Heart right ventricle (tissue), 16 donors: ENCODE data around the gene VAMP3. TPM values are rescaled to one million over a fixed set of nuclear protein-coding genes. Genes with fewer than 3 reads are reported as not detected.

Source experiments
- ATAC-seq, 8 donors: fragments of 200-7000 bp; cut with Tn5 transposase; one replicate each; pipeline ENCODE4 v1.9.1; 2020; ENCODE audit warnings: mild to moderate bottlenecking in 8 of 8, moderate library complexity in 8 of 8, moderate number of reproducible peaks in 1 of 8
- DNase-seq, 2 donors: peaks; one replicate each; pipeline ENCODE4 v3.0.0-alpha.2; 2020
- H3K27ac ChIP-seq, 10 donors: fragments of 200-600 bp; sonication (generic) in 2 of 10; one replicate each; pipeline versions ENCODE4 v1.5.0 to v1.8.0; 2020 to 2022; ENCODE audit warnings: mild to moderate bottlenecking in 3 of 10
- H3K27me3 ChIP-seq, 7 donors: fragments of 200-600 bp; one replicate each; pipeline ENCODE4 v1.8.0; 2021 to 2022; ENCODE audit warnings: mild to moderate bottlenecking in 2 of 7
- H3K36me3 ChIP-seq, 9 donors: fragments of 200-600 bp; sonication (generic) in 1 of 9; one replicate each; pipeline versions ENCODE4 v1.5.0 to v1.8.0; 2020 to 2022; ENCODE audit warnings: mild to moderate bottlenecking in 2 of 9
- H3K4me1 ChIP-seq, 9 donors: fragments of 200-600 bp; sonication (generic) in 1 of 9; one replicate each; pipeline versions ENCODE4 v1.5.0 to v1.8.0; 2020 to 2022; ENCODE audit warnings: mild to moderate bottlenecking in 4 of 9
- H3K4me3 ChIP-seq, 10 donors: fragments of 200-600 bp; sonication (generic) in 2 of 10; one replicate each; pipeline versions ENCODE4 v1.5.0 to v1.8.0; 2020 to 2022; ENCODE audit warnings: mild to moderate bottlenecking in 7 of 10, moderate library complexity in 2 of 10
- H3K9me3 ChIP-seq, 11 donors: fragments of 200-600 bp in 10 of 11; sonication (generic) in 2 of 11; one replicate each; pipeline versions ENCODE4 v1.5.0 to v1.8.0; 2013 to 2022; ENCODE audit warnings: mild to moderate bottlenecking in 2 of 11, control low read depth in 1 of 11, moderate library complexity in 1 of 11
- WGBS, 2 donors: extraction: QIAGEN DNeasy Blood & Tissue Kit; methylation state at CpG; one replicate each; pipeline ENCODE4 v1.1.7; 2013; ENCODE audit warnings: inconsistent platforms in 1 of 2; 5-methylcytosine and 5-hydroxymethylcytosine counted together
- intact Hi-C, 10 donors: fragments of 100-400 bp; cut with DNase I; formaldehyde crosslinking; loops; one replicate each; pipeline versions ENCODE4 v1.11.1 to v1.14.2; 2022
- polyA plus RNA-seq, 2 donors: library from polyadenylated mRNA; stranded (reverse); fragments of 200-250 nt; gene quantifications; one replicate each; pipeline ENCODE4 v1.2.3, GENCODE V29; 2013
- total RNA-seq, 10 donors: library from RNA; stranded (reverse); fragmentation: NEBNext Ultra II Directional in 3 of 10; extraction: Animal tissue kit (Norgen Biotek cat#: 25700) in 3 of 10; gene quantifications; one replicate each; pipeline versions ENCODE4 v1.2.1 to v1.2.4, GENCODE V29; 2021 to 2023
- TF ChIP-seq, protein P1 (sequence below), 9 donors: fragments of 200-600 bp; sonication (generic) in 2 of 9; IDR thresholded peaks; one replicate each; pipeline versions ENCODE4 v1.5.0 to v1.8.0; 2021 to 2022; ENCODE audit warnings: antibody characterized with exemption in 9 of 9, mild to moderate bottlenecking in 5 of 9, moderate library complexity in 1 of 9
- donor health status: Arrhythmogenic right ventricular cardiomyopathy.
- donor health status: ischemic (EF 13 %, LVEDD 7.1; RV severe dilation, severe dysfunction).
- donor health status: healthy with polysubstance abuse.
- donor health status: DM: no; HTN: yes; CAD: no.
- donor health status: DM: no; HTN: no; CAD: no.
- donor health status: ischemic (EF 25% LVEDD 6.9; RV normal size, moderate dysfunction).
- donor health status: ischemic (EF 25% LVEDD 5.7; RV mildly dilated, moderate dysfunction).
- donor health status: healthy.
- donor health status: DM: yes; HTN: yes; CAD: no.
- donor health status: Ischemic cardiomyopathy.
- donor health status: ischemic (EF 35%, LVEDD 5.7; RV mildly dilated, moderate dysfunction).
- donor health status: nonischemic (EF 11% LVEDD 7.7; RV severe dilation, severe dysfunction).
- donor health status: DM: yes; HTN: yes; CAD: no.
- donor health status: PGD.
- donor health status: ischemic (EF 29% LVEDD 5.4; RV normal size, mild dysfunction).
- donor health status: nonischemic (EF 23%, LVEDD 6.1; RV moderate dilation, normal function).

VAMP3 gene
- total and polyA plus RNA-seq, 12 donors: 48.7 to 88.4 (median 75.2) TPM

- intact Hi-C loops: loop anchor here in 1 of 10 donors (5.0 kb wide), 1 partner anchor 51 kb away; no protein-coding TSS in a partner anchor
Observed at GRCh38 chr1:7733276-7733675, 37.8 kb upstream of the VAMP3 start.

GRCh38 chr1:7738044-7738443 lies 33.1 kb upstream of the VAMP3 start:
- 96 to 97% methylated on average over 6 of the region's 6 CpGs for WGBS, 2 donors
- intact Hi-C loops: loop anchor here in 2 of 10 donors (5.0 kb wide), 2 partner anchors 56 to 66 kb away; no protein-coding TSS in a partner anchor
- ATAC-seq: no peak

More at GRCh38 chr1:7733276-7733675, 37.8 kb upstream of the VAMP3 start:
- WGBS, 2 donors: 74 to 83% methylated on average over 2 of the region's 2 CpGs
- TF ChIP-seq, protein P1, sequence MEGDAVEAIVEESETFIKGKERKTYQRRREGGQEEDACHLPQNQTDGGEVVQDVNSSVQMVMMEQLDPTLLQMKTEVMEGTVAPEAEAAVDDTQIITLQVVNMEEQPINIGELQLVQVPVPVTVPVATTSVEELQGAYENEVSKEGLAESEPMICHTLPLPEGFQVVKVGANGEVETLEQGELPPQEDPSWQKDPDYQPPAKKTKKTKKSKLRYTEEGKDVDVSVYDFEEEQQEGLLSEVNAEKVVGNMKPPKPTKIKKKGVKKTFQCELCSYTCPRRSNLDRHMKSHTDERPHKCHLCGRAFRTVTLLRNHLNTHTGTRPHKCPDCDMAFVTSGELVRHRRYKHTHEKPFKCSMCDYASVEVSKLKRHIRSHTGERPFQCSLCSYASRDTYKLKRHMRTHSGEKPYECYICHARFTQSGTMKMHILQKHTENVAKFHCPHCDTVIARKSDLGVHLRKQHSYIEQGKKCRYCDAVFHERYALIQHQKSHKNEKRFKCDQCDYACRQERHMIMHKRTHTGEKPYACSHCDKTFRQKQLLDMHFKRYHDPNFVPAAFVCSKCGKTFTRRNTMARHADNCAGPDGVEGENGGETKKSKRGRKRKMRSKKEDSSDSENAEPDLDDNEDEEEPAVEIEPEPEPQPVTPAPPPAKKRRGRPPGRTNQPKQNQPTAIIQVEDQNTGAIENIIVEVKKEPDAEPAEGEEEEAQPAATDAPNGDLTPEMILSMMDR (IDR thresholded peaks at IDR 0.05): no peak
- Histone ChIP-seq H3K4me1 (peaks cover 0 to 6% (median 0%) of the 10 kb centered on the region in 9 donors), H3K9me3 (no peaks in the 10 kb centered on the region), H3K27me3 (no peaks in the 10 kb centered on the region), H3K27ac (no peak overlapping the region), H3K4me3 (no peak overlapping the region), H3K36me3 (peaks cover 0 to 30% (median 12%) of the 10 kb centered on the region in 9 donors)
- DNase-seq (no peak), ATAC-seq (no peak)

GRCh38 chr1:7743346-7743745 lies 27.8 kb upstream of the VAMP3 start:
- Histone ChIP-seq H3K4me3 (no peak overlapping the region), H3K27ac (no peak overlapping the region), H3K27me3 (no peaks in the 10 kb centered on the region), H3K4me1 (no peaks in the 10 kb centered on the region), H3K36me3 (peaks cover 0 to 48% (median 4%) of the 10 kb centered on the region in 9 donors), H3K9me3 (no peaks in the 10 kb centered on the region)
- intact Hi-C loops: no loop called here
- 93 to 95% methylated on average over 6 of the region's 6 CpGs for WGBS, 2 donors
- DNase-seq (no peak), ATAC-seq (no peak)
- TF ChIP-seq, protein P1 (IDR thresholded peaks at IDR 0.05): no peak

More at GRCh38 chr1:7738044-7738443, 33.1 kb upstream of the VAMP3 start:
- H3K27me3 ChIP-seq: no peaks in the 10 kb centered on the region
- DNase-seq: no peak
- H3K27ac ChIP-seq: no peak overlapping the region
- no peaks in the 10 kb centered on the region for H3K9me3 ChIP-seq
- peaks cover 0 to 44% (median 16%) of the 10 kb centered on the region in 9 donors for H3K36me3 ChIP-seq
- no peak overlapping the region for H3K4me3 ChIP-seq
- TF ChIP-seq, protein P1 (IDR thresholded peaks at IDR 0.05): no peak
- no peaks in the 10 kb centered on the region for H3K4me1 ChIP-seq

DNA sequence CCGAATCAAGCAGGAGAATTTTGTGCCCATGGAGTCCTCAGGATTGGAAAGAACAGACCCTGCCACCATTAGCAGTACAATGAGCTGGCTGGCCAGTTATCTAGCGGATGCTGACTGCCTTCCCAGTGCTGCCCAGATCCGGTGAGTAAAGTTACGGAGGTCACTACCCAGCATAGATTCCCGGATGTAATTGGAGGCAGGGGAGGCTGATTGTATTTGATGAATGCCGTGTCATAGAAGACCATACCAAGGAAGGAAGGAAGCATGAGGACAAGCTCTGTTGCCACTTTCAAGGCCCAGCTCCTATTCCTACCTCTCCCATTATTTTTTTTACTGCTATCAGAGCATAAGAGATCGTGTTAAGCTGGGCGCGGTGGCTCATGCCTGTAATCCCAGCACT lies 26.2 kb upstream of the VAMP3 start:
- no peaks in the 10 kb centered on the region for H3K4me1 ChIP-seq
- TF ChIP-seq, protein P1 (IDR thresholded peaks at IDR 0.05): no peak
- H3K9me3 ChIP-seq: no peaks in the 10 kb centered on the region
- no peaks in the 10 kb centered on the region for H3K27me3 ChIP-seq
- ATAC-seq (no peak), DNase-seq (no peak)
- whole genome bisulfite sequencing, 2 donors: 94 to 95% methylated on average over 9 of the region's 9 CpGs
- H3K4me3 ChIP-seq: no peak overlapping the region
- no peak overlapping the region for H3K27ac ChIP-seq
- intact Hi-C loops: no loop called here
- peaks cover 0 to 39% (median 0%) of the 10 kb centered on the region in 9 donors for H3K36me3 ChIP-seq
